HepG2 (cell line): Measurements from ENCODE around the gene CKS1B. TPM values are rescaled to one million over a fixed set of nuclear protein-coding genes. Genes with fewer than 3 reads are reported as not detected.
A peak's percentile ranks its signal among the peaks of the same experiment; 100 is the strongest.

Experiments used
- CEBPZ ChIP-seq: IDR thresholded peaks from 2 replicates; pipeline ENCODE4 v1.6.1; 2012; ENCODE audit warnings: low read length, improper control_type of control experiment
- GABPA ChIP-seq, 2 experiments: IDR thresholded peaks; 2 replicates each; pipeline ENCODE4 v1.6.1; 2011 to 2016; ENCODE audit warnings: low read depth in 2 of 2, low read length in 1 of 2, missing biosample characterization in 1 of 2, missing genetic modification characterization in 1 of 2
- KAT8 ChIP-seq: IDR thresholded peaks from 2 replicates; pipeline ENCODE4 v1.6.1; 2016; ENCODE audit warnings: missing genetic modification reagents, missing compliant biosample characterization
- NFE2 ChIP-seq: sonication (generic); formaldehyde crosslinking; IDR thresholded peaks from 2 replicates; pipeline ENCODE4 v1.4.0; 2020; ENCODE audit warnings: missing genetic modification reagents
- SMC3 ChIP-seq: IDR thresholded peaks from 2 replicates; pipeline ENCODE4 v1.6.1; 2011; ENCODE audit warnings: low read length, improper control_type of control experiment
- SNAPC4 ChIP-seq: sonication (generic); formaldehyde crosslinking; IDR thresholded peaks from 2 replicates; pipeline ENCODE4 v1.4.0; 2020; ENCODE audit warnings: mild to moderate bottlenecking, missing genetic modification reagents
- SP2 ChIP-seq: sonication (generic); formaldehyde crosslinking; IDR thresholded peaks from 2 replicates; pipeline ENCODE4 v1.5.1; 2020; ENCODE audit warnings: mild to moderate bottlenecking, missing genetic modification reagents
- SRSF1 ChIP-seq: fragments of 200-400 bp; formaldehyde crosslinking; optimal IDR thresholded peaks from 2 replicates; pipeline ENCODE3; 2017; ENCODE audit warnings: mild to moderate bottlenecking, low read depth, low read length, moderate library complexity
- ZGPAT ChIP-seq: IDR thresholded peaks from 2 replicates; pipeline ENCODE4 v1.6.1; 2016; ENCODE audit warnings: mild to moderate bottlenecking
- ZKSCAN1 ChIP-seq: fragments of 150-350 bp; IDR thresholded peaks from 2 replicates; pipeline ENCODE4 v1.6.1; 2014; ENCODE audit warnings: low read length
- ZNF207 ChIP-seq: fragments of 450-650 bp; IDR thresholded peaks from 2 replicates; pipeline ENCODE4 v1.6.1; 2016; ENCODE audit warnings: antibody characterized with exemption, borderline replicate concordance
- ZNF225 ChIP-seq: sonication (generic); formaldehyde crosslinking; IDR thresholded peaks from 2 replicates; pipeline ENCODE4 v1.4.0; 2020; ENCODE audit warnings: mild to moderate bottlenecking, missing genetic modification reagents
- ZNF282 ChIP-seq: fragments of 450-650 bp; IDR thresholded peaks from 2 replicates; pipeline ENCODE4 v1.6.1; 2018; ENCODE audit not compliant: partially characterized antibody
- ZNF30 ChIP-seq: sonication (generic); formaldehyde crosslinking; IDR thresholded peaks from 2 replicates; pipeline ENCODE4 v1.5.0; 2020; ENCODE audit warnings: mild to moderate bottlenecking, missing genetic modification reagents
- ZNF557 ChIP-seq: sonication (generic); formaldehyde crosslinking; IDR thresholded peaks from 2 replicates; pipeline ENCODE4 v1.4.0; 2020; ENCODE audit warnings: missing genetic modification reagents
- ZNF567 ChIP-seq: sonication (generic); formaldehyde crosslinking; IDR thresholded peaks from 2 replicates; pipeline ENCODE4 v1.8.1; 2023; ENCODE audit warnings: mild to moderate bottlenecking, missing genetic modification reagents, borderline replicate concordance
- ZNF629 ChIP-seq: sonication (generic); formaldehyde crosslinking; conservative IDR thresholded peaks from 2 replicates; pipeline ENCODE4 v1.5.0; 2020; ENCODE audit warnings: missing genetic modification reagents
- ZNF83 ChIP-seq: sonication (generic); formaldehyde crosslinking; IDR thresholded peaks from 2 replicates; pipeline ENCODE4 v1.4.0; 2020; ENCODE audit warnings: missing genetic modification reagents, mild to moderate bottlenecking, borderline replicate concordance
- ZNF839 ChIP-seq: sonication (generic); formaldehyde crosslinking; IDR thresholded peaks from 2 replicates; pipeline ENCODE4 v1.4.0; 2020; ENCODE audit warnings: missing genetic modification reagents, mild to moderate bottlenecking, borderline replicate concordance
- ZSCAN29 ChIP-seq: sonication (generic); formaldehyde crosslinking; conservative IDR thresholded peaks from 2 replicates; pipeline ENCODE4 v1.4.0; 2020; ENCODE audit warnings: mild to moderate bottlenecking, missing genetic modification reagents
- polyA plus RNA-seq, 8 experiments: library from polyadenylated mRNA; depleted of rRNA in 3 of 8; stranded (reverse) in 7 of 8; unstranded in 1 of 8; fragments of >200 nt; fragmentation: Illumina TruSeq in 4 of 8; extraction: Trizol in 4 of 8; gene quantifications; 2 replicates each; pipeline versions ENCODE4 v1.2.1 to v1.2.3, GENCODE V29; 2011 to 2016; ENCODE audit warnings: low read depth in 4 of 8, missing spikeins in 1 of 8, mixed read lengths in 1 of 8; ENCODE audit not compliant: insufficient read depth in 1 of 8
- total RNA-seq, 5 experiments: library from RNA; depleted of rRNA; stranded (reverse); fragments of >200 nt; fragmentation: Illumina TruSeq; extraction: Trizol; gene quantifications; 2 replicates each; pipeline ENCODE4 v1.2.3, GENCODE V29; 2016; ENCODE audit warnings: low read depth in 1 of 5

The CKS1B gene
- total and polyA plus RNA-seq, 2 of the 13 experiments (the other 11 are each of a cell fraction or from before 2014, with no cell fraction given) = 217 to 222 TPM

GRCh38 chr1:154935749-154936554, 38.5 kb upstream of the CKS1B start (continued):
- TF ChIP-seq SNAPC4 (CRISPR knock-in tag) (no peak; the same call in 1 of the 2 replicates), ZNF282 (no peak), ZNF839 (CRISPR knock-in tag) (no peak), ZNF30 (CRISPR knock-in tag) (no peak), CEBPZ (no peak), ZSCAN29 (CRISPR knock-in tag) (no peak), ZNF207 (0 out of 2 replicates have a peak, but pooled peaks have one; percentile 51), SMC3 (no peak), SRSF1 (no peak), ZGPAT (CRISPR knock-in tag) (no peak), NFE2 (no peak), GABPA (IDR thresholded peaks at IDR 0.05; ENCODE audit: low read depth, low read length) (no peak), GABPA (CRISPR knock-in tag; IDR thresholded peaks at IDR 0.05; ENCODE audit: low read depth) (no peak), ZNF83 (CRISPR knock-in tag) (no peak), ZNF629 (CRISPR knock-in tag) (peak; percentile 67), KAT8 (CRISPR knock-in tag) (no peak), ZNF567 (no peak), SP2 (CRISPR knock-in tag) (peak; percentile 51; the same call in 1 of the 2 replicates), ZNF225 (CRISPR knock-in tag) (0 out of 2 replicates have a peak, but pooled peaks have one; percentile 14), ZKSCAN1 (no peak), ZNF557 (no peak)
